HCEC 1CT (cell line): ENCODE data around the gene RET.

ENCODE experiments used
- DNase-seq: peaks from one replicate; pipeline ENCODE4 v3.0.0-alpha.2; 2017

The RET gene

GRCh38 chr10:43076876-43077420 is at the start of gene RET:
TSS of gene RET (plus strand) at chr10:43077069. CDS start at chr10:43077259, 190 bp downstream.
- DNase-seq, result no peak

GRCh38 chr10:43027331-43027955 is 49.4 kb upstream of the RET start:
- no peak for DNase-seq

- no peak for DNase-seq
These were observed 48.7 kb upstream of the RET start for GRCh38 chr10:43028143-43028542.

- DNase-seq, result no peak
These were observed 47.8 kb upstream of the RET start for GRCh38 chr10:43029043-43029442.

GRCh38 chr10:43032613-43033012 is 44.3 kb upstream of the RET start:
- no peak for DNase-seq

GRCh38 chr10:43035800-43036199 is 41.1 kb upstream of the RET start:
- DNase-seq, result no peak

GRCh38 chr10:43036481-43037428 is 40.1 kb upstream of the RET start:
- no peak for DNase-seq

- DNase-seq, result no peak
These were observed 39.4 kb upstream of the RET start for GRCh38 chr10:43037440-43037839.

GRCh38 chr10:43037942-43038782 is 38.7 kb upstream of the RET start:
- no peak for DNase-seq

GRCh38 chr10:43038783-43039623 is 37.9 kb upstream of the RET start:
- no peak for DNase-seq

GRCh38 chr10:43039624-43040481 is 37.0 kb upstream of the RET start:
- no peak for DNase-seq

- no peak for DNase-seq
These were observed 36.2 kb upstream of the RET start for GRCh38 chr10:43040482-43041256.

- DNase-seq, result no peak
These were observed 35.2 kb upstream of the RET start for GRCh38 chr10:43041422-43042342.

- no peak for DNase-seq
These were observed 34.1 kb upstream of the RET start for GRCh38 chr10:43042503-43043341.

GRCh38 chr10:43043342-43043772 is 33.5 kb upstream of the RET start:
- DNase-seq, result no peak

GRCh38 chr10:43043773-43044447 is 33.0 kb upstream of the RET start:
- no peak for DNase-seq

- no peak for DNase-seq
These were observed 32.4 kb upstream of the RET start for GRCh38 chr10:43044448-43044921.
